Cardiac fibroblast (primary cell): ENCODE results near the gene TRA2B.

ENCODE experiments used
- DNase-seq, 2 donors: peaks; one replicate each; pipeline versions ENCODE4 v3.0.0 to v3.0.0-alpha.2; 2010; ENCODE audit warnings: low read depth in 2 of 2
- H3K4me3 ChIP-seq, 2 donors: replicated peaks in 1 of 2; 1 replicate in 1 of 2; 2 replicates in 1 of 2; pipeline ENCODE4 v1.5.1; 2011; ENCODE audit warnings: low read depth in 2 of 2, low read length in 2 of 2, mild to moderate bottlenecking in 2 of 2, moderate library complexity in 1 of 2
- TF ChIP-seq, protein P1 (sequence below): IDR thresholded peaks from one replicate; pipeline ENCODE4 v1.5.1; 2011; ENCODE audit warnings: low read depth, mild to moderate bottlenecking, low read length, inconsistent platforms

The TRA2B gene

DNA sequence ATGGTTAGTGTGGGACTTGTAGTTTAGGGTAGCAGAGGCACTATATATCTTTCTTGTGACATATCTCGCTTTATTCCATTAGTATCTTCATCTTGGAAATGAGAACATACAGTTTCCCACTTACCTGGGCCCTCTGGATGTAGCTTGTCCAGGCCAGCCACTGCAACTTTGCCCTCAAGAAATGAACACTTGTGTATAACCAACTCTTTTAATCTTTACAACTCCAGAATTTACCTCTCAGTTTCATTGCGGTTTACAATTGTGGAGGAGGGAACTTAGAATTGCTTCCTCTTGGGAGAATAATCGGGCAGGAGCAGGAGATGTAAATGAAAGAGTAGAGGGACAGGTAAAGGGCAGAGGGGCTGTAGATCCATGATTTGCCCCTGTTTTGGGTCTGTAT, 18.4 kb upstream of the TRA2B start:
- DNase-seq = no peak
- TF ChIP-seq, protein P1, sequence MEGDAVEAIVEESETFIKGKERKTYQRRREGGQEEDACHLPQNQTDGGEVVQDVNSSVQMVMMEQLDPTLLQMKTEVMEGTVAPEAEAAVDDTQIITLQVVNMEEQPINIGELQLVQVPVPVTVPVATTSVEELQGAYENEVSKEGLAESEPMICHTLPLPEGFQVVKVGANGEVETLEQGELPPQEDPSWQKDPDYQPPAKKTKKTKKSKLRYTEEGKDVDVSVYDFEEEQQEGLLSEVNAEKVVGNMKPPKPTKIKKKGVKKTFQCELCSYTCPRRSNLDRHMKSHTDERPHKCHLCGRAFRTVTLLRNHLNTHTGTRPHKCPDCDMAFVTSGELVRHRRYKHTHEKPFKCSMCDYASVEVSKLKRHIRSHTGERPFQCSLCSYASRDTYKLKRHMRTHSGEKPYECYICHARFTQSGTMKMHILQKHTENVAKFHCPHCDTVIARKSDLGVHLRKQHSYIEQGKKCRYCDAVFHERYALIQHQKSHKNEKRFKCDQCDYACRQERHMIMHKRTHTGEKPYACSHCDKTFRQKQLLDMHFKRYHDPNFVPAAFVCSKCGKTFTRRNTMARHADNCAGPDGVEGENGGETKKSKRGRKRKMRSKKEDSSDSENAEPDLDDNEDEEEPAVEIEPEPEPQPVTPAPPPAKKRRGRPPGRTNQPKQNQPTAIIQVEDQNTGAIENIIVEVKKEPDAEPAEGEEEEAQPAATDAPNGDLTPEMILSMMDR = no peak
- no peak overlapping the region for H3K4me3 ChIP-seq

DNA sequence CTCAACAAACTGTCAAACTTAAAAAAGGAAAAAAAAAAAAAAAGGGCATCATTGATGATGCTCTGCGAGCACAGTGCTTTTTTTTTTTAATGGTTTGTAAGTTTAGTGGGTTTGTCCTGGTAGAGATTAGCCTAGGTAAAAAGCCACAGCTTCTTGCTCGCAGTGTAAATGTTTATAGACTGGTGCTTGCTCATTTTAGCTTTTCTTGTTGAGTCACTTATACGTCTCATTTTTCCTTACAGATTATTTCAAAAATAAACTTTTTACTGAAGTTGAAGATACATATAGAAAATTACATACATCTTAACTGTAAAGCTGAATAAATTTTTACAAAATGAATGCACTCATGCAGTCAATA, 16.5 kb upstream of the TRA2B start:
- no peak for DNase-seq
- TF ChIP-seq, protein P1 = no peak
- H3K4me3 ChIP-seq = no peak overlapping the region

DNA sequence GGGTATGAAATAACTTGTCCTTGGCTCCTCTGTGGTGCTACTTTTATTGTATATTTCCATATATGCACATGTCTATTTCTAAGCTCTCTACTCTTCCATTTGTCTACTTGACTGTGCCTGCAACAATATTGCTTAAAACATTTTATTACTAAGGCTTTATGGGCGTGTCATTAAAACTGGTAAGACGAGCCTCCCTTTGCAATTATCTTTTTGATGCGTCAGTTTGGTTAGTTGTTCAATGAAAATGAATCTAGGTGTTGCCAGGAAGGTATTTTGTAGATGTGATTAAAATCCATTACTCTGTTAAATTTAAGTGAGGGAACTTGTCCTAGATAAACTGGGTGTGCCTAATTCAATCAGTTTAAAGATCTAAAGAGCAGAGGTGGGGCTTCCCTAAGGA, 12.9 kb upstream of the TRA2B start:
- DNase-seq = no peak
- no peak overlapping the region for H3K4me3 ChIP-seq
- TF ChIP-seq, protein P1 = no peak

DNA sequence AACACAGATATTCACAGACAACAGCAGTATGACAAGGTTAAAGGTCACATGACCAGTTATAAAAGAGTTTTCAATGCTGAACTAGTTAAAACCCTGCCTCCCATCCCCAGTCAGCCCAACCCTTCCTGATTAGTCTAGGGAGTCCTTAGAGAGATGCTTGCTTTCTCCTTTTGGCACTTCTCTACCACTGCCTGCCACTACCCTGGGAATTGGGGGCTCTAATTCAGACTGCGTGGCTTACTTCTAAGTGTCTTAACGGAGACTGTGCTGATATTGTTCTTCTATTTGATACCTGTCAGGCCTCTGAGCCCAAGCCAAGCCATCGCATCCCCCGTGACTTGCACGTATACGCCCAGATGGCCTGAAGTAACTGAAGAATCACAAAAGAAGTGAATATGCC, 11.7 kb upstream of the TRA2B start:
- no peak for DNase-seq
- TF ChIP-seq, protein P1 = no peak
- H3K4me3 ChIP-seq = no peak overlapping the region

DNA sequence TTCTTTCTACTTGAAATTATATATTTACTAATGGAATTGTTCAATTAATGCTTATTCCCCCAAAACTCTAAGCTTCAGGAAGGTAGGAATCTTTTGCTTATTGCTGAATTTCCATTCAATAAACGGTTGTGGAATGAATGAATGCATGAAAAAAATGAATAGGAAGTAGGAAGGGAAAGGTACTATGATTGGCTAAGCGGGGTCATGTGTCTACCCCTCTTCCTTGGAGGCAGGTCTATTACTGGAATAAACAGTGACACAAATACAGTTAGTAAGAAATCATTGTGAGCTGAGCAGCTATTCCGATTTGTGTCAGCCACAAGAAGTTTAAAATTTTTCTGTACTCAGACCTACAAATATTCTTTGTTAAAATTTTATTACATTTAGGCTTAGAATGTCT, 10.5 kb upstream of the TRA2B start:
- H3K4me3 ChIP-seq = no peak overlapping the region
- TF ChIP-seq, protein P1 = no peak
- no peak for DNase-seq

DNA sequence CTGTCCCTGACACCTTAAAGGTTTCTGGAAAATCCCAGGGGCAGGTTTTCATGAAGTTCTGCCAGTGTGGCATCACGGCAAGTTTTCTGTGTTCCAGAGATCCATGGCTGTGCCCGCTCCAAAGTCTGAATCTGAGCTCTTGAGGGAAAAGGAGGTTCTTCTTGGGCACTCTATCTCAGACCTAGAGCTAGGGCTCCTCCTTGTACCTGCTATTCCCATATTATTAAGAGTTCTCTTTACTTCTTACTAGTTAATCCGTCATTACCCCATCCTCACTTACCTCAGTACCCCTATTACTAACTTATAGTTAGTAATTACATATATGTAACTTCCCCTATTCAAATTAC, 5.9 kb upstream of the TRA2B start:
- H3K4me3 ChIP-seq = no peak overlapping the region

More for the DNA sequence above, 5.9 kb upstream of the TRA2B start:
- TF ChIP-seq, protein P1 = no peak
- DNase-seq = no peak
